ENCODE results near the gene CRIP2.

CRIP2 gene

GRCh38 chr14:105474483-105475268 lies at the start of gene CRIP2:
CRIP2 (plus strand) TSS chr14:105474821; CDS start chr14:105474863, 42 bp downstream.
- DNase-seq = peak; percentile 24

DNA sequence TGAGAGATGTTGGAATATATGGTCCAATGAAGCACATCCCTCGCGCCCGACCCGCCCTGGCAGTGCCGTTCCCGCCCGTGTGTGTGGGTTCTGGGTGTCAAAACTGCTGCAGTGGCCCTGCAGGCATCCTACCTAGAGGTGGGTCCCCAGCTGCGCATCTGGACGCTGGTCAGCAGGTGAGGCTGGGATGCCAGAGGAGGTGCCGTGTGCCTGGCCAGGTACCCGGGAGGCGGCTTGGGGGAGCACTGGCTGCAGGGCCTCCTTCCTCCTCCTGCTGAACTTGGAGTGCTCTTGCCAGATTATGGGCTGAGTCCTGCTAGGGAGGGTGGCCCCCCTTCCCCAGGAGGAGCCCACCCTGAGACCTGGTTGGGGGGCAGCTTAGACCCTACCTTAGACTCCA lies 49.8 kb upstream of the CRIP2 start:
- DNase-seq = no peak

- DNase-seq = no peak
These were observed 48.8 kb upstream of the CRIP2 start for GRCh38 chr14:105425823-105426247.

DNA sequence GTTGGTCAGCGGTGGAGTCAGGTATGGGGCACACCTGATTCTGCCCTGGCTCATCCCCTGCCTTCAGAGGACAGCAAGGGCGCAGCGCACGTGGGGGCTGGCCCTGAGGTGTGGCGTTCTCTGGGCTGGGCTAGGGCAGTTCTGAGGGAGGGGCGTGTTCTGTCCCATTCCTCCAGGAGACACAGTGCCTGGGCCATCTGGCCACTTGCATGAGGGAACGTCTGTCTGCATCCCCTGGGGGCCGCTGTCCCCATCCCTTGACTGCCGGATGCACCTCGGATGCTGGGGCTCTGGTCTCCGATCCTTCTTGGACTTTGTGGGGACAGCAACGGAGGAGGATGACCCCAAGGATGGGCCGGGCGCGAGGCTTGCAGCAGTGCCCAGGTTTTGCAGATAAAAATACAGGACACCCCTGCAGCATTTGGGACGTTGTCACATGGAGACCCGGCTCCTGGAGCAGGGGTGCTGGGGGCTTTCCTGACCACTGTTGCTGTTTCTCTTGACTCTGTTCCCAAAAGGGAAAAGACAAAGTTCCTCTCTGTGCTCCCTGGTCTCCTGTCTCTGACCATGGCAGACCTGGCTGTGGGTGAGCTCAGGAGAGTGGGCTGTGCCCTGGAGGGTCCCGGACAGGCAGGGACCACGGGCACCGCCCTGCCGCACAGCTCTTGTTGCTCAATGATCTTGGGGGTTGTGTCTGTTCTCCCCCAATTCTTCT lies 48.0 kb upstream of the CRIP2 start:
- no peak for DNase-seq

DNA sequence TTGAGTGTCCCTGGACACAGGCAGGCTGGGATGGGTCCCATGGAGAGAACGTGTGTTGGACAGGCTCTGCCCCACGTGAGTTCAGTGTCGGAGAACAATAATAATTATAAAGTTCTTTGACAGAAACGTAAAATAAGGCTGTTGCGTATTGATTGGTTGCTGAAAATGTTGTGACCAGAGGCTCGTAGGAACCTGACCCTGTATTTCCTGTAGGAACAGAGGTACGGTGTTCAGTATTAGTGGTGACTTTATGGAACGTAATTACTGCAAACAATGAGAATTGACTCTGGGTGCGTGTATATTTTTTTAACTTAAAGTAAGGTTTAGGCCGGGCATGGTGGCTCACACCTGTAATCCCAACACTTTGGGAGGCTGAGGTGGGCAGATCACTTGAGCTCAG lies 47.2 kb upstream of the CRIP2 start:
- no peak for DNase-seq

DNA sequence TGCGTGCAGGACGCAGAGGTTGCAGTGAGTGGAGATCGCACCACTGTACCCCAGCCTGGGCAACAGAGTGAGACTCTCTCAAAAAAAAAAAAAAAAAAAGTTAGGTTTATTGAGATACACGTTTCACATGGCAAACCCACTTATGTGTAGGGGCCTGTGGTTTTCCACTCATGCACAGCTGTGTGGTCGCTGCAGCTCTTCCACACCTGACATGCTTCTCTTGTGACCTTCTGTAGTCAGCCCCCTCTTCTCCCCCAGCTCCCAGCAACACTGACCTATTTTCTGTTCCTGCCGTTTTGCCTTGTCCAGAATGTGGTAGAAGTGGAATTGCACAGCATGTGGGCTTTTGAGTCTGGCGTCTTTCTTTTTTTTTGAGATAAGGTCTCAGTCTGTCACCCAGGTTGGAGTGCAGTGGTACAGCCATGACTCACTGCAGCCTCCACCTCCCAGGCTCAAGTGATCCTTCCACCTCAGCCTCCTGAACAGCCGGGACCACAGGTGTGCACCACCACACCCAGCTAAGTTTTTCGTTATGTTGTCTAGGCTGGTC lies 46.6 kb upstream of the CRIP2 start:
- no peak for DNase-seq

- no peak for DNase-seq
These were observed 44.6 kb upstream of the CRIP2 start for GRCh38 chr14:105430042-105430441.

DNA sequence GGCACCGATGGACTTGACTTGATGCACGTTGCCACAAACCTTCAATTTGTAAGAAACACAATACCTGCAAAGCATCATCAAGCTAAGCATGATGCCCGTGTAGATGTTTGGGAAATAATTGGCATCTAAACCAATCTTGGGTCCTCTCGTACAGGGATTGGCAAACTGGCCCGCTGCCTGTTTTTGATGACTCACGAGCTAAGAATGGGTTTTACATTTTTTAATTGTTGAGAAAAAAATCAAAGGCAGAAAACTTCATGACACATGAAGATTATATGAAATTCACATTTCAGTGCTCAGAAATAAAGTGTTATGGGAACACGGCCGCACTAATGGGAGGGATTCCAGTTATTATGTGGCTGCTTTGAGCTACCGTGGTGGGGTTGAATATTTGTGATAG lies 44.1 kb upstream of the CRIP2 start:
- DNase-seq = no peak

DNA sequence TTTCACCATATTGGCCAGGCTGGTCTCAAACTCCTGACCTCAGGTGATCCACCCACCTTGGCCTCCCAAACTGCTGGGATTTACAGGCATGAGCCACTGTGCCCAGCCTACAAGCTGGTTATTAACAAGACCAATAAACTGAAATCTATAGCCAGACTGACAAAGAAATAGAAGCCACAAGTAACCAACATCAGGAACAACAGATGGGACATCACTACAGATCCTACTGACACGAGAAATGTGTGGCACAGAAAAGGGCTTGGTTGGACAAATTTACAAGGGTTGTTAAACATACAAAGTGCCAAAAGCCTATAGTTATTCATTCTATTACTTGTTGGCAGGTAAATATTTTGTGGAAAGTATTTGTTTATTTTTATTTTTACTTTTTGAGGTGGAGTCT lies 43.4 kb upstream of the CRIP2 start:
- no peak for DNase-seq

GRCh38 chr14:105432657-105433056 lies 42.0 kb upstream of the CRIP2 start:
- no peak for DNase-seq

DNA sequence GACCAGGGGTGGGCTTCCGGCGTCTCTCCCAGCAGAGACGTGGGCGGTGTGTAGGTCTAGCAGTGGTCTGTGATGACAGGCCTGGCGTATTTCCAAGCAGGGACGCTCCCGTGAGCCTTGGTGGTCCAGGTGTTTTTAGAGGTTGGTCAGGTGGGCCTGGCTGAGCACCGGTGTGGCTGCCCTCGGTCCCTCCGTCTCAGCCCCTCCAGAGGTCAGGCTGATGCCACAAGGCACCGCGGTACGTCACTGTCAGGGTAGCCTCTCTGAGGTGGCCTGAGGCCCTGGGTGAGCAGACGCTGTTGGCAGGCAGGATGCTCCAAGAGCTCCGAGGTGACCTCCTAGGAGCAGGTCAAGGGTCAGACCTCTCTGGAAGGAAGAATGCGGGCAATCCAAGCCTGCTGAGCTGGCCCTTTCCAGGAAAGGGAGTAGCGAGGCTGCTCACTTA lies 41.4 kb upstream of the CRIP2 start:
- no peak for DNase-seq

GRCh38 chr14:105436402-105436801 lies 38.2 kb upstream of the CRIP2 start:
- no peak for DNase-seq

- DNase-seq = no peak
These were observed 37.5 kb upstream of the CRIP2 start for GRCh38 chr14:105436891-105437722.

DNA sequence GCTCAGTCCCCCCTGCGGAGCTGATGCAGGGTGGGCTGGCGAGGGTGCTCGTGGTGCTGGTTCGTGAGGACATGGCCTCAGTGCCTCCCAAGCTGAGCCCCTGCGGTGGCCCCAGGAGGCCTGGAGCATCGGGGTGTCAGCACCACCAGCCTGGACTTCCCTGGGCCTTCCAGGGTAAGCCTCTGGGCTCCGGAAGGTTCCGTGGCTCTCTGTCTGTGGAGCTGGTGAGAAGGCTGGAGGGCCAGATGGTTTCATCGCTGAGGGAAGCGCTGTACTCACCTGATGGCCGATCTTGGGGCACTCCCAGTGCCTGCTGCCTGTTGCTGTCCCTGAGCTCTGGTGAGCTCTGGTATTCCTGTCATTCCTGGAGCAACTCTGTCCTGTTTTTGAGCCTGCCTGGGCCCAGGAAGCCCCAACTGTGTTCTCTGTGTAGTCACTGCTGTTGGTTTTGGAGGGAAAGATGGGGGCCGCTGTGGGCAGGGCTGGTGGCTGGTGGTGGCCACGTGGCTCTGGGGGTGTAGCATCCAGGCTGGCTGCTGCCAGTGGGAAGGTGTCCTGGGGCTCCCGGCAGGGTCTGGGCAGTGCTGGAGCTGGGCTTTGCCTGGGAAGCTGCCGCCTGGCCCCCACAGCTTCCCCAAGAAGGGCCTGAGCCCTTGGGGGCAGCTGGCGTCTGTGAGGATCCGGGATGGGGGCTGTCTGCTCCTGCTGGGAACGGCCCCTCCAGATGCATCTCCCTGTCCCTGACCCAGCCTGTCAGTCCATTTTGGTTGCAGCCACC lies 36.7 kb upstream of the CRIP2 start:
- no peak for DNase-seq

DNA sequence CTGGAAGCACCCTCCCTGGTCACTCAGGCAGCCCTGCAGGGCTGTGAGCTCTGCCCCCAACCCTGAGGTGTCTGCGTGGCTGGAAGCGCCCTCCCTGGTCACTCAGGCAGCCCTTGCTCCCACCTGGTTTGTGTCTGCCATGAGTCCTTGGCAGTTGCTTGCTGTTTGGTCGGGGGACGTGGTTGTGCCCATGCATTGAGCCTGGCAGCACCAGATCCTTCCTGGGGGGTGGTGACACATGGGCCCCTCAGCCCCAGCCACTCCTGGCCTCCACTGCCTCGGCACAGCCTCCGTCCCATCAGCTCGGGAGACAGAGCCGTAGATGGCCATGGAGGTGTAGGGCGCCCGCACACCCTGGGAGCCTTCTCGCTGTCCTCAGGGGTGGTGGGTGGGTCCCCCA lies 35.4 kb upstream of the CRIP2 start:
- no peak for DNase-seq

DNA sequence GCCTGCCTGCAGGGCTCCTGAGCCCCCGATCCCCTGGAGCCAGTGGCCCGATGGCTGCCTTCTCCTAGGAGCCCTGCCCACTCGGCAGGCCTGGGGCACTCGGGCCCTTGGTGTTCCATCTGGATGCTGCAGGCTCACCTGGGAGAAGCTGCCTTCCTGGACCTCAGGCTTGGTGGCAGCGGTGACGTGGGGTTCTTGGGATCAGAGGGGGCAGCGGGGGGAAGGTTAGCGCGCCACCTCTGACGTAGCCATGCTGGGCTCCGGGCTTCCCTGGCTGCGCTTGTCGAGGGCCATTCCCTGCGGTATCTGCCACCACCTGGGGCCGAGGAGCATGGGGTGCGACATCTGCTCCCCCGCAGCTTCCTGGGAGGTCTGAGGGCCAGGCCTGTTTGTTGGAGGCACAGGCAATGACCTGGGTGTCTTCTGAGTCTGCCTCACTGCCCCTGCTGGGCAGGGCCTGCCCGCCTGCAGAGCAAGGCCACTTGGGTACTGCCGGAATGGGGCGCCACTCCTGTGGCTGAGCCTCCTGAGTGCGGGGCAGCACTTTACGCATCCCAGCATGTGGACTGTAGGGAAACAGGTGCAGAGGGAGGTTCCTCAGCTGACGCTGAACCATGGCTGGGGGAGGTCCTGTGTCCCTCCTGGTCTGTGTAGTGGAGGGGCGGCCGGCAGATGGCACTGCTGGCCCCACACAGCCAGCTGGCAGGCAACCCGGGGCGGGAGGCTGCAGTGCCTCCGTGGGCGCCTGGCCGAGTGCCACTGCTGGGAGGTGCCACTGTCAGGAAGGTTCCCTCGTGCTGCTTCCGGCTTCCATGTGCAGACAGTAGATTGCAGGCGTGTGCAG lies 34.7 kb upstream of the CRIP2 start:
- DNase-seq = no peak

DNA sequence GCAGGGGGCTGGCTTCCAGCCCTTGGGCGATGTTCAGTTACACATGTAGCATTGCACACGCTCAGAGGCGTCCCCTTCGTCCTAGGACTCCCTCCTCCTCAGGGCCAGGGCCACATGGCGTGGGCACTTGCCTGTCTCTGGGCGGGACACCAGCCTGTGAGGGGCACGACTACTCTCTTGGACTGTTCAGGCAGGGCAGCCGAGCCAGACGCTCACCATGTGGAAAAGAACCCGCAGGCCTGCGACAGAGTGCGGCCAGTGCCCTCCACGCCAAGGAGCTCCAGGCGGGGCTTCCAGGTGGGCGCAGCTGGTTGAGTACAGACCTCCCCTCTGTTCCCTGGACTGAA lies 34.1 kb upstream of the CRIP2 start:
- DNase-seq = no peak

DNA sequence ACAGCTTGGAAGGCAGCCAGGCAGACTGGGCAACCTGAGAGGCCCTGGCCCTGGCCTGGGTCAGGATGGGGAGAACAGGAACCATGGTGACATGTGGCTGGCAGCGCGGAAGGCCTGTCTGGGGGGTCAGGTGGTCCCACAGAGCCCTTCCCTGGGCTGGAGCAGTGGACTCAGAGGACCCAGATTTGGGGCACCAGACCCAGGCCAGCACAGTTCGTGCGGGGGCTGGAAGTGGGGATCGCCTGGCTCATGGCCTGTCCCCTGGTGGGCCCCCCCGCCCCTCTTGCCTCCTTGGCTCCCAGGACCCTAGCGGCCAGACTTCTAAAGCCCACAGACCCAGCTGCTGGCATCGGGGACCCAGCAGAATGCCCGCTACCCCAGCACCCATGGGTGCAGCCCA lies 33.6 kb upstream of the CRIP2 start:
- DNase-seq = no peak

DNA sequence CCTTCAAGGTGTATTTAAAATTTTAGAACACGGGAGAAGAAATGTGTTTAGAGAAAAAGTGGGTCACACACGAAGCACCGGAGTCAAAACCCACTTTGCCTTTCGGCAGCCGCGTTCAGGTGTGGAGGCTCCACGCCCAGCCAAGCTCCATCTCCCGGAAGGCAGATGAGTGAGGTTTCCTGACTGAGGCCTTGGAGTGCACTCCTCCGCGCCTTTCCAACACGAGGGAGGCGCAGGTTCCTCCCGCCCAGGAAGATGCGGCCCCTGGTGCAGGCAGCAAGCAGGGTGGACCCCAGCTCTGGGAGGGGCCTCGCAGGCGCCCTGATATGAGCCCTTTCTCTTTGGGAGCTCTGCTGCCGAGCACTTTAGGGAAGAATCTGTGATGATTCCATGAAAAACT lies 32.5 kb upstream of the CRIP2 start:
- DNase-seq = no peak

GRCh38 chr14:105442834-105443233 lies 31.8 kb upstream of the CRIP2 start:
- DNase-seq = no peak

- no peak for DNase-seq
These were observed 29.8 kb upstream of the CRIP2 start for GRCh38 chr14:105444859-105445258.

GRCh38 chr14:105445290-105445689 lies 29.3 kb upstream of the CRIP2 start:
- no peak for DNase-seq
